AG08395 (cell line): Measurements from ENCODE around the gene TIMP2.
A peak's percentile ranks its signal among the peaks of the same experiment; 100 is the strongest.
"Not testable (repeated sequence)": the region's sequence is repeated elsewhere in the genome, so short reads cannot be mapped to it uniquely, and the experiment has no call there.

Experiments
- DNase-seq: peaks from one replicate; pipeline ENCODE4 v3.0.0; 2012; ENCODE audit warnings: mixed read lengths, low spot score

Gene TIMP2

GRCh38 chr17:78925234-78925633 lies at the start of gene TIMP2:
TSS of gene TIMP2 (minus strand) at chr17:78925387. CDS start at chr17:78925088, 299 bp downstream.
- peak; percentile 86 for DNase-seq

- no peak for DNase-seq
These were observed 48.8 kb upstream of the TIMP2 start for GRCh38 chr17:78973792-78974520.

GRCh38 chr17:78973196-78973595 lies 48.0 kb upstream of the TIMP2 start:
- no peak for DNase-seq

GRCh38 chr17:78972507-78973105 lies 47.4 kb upstream of the TIMP2 start:
- DNase-seq: no peak

- no peak for DNase-seq
These were observed 46.7 kb upstream of the TIMP2 start for GRCh38 chr17:78971756-78972506.

GRCh38 chr17:78970834-78971755 lies 45.9 kb upstream of the TIMP2 start:
- DNase-seq: peak; percentile 65

GRCh38 chr17:78969865-78970264 lies 44.7 kb upstream of the TIMP2 start:
- no peak for DNase-seq

GRCh38 chr17:78967782-78968362 lies 42.7 kb upstream of the TIMP2 start:
- no peak for DNase-seq

GRCh38 chr17:78966910-78967600 lies 41.9 kb upstream of the TIMP2 start:
- DNase-seq: no peak

- no peak for DNase-seq
These were observed 41.1 kb upstream of the TIMP2 start for GRCh38 chr17:78966123-78966813.

GRCh38 chr17:78965491-78965924 lies 40.3 kb upstream of the TIMP2 start:
- DNase-seq: no peak

GRCh38 chr17:78963378-78963777 lies 38.2 kb upstream of the TIMP2 start:
- no peak for DNase-seq

GRCh38 chr17:78962984-78963348 lies 37.8 kb upstream of the TIMP2 start:
- DNase-seq: not testable (repeated sequence)

- peak; percentile 22 for DNase-seq
These were observed 37.3 kb upstream of the TIMP2 start for GRCh38 chr17:78962345-78962983.

- DNase-seq: no peak
These were observed 36.4 kb upstream of the TIMP2 start for GRCh38 chr17:78961571-78961970.

GRCh38 chr17:78960928-78961327 lies 35.7 kb upstream of the TIMP2 start:
- DNase-seq: peak; percentile 58

- no peak for DNase-seq
These were observed 34.6 kb upstream of the TIMP2 start for GRCh38 chr17:78959803-78960202.

- no peak for DNase-seq
These were observed 33.5 kb upstream of the TIMP2 start for GRCh38 chr17:78958641-78959127.

GRCh38 chr17:78957128-78957527 lies 31.9 kb upstream of the TIMP2 start:
- DNase-seq: no peak

GRCh38 chr17:78956254-78956653 lies 31.1 kb upstream of the TIMP2 start:
- no peak for DNase-seq
